MM.1S (cell line): ENCODE measurements around the gene SAC3D1.

Source experiments
- CTCF ChIP-seq: fragments of 300-600 bp; sonication (generic); IDR thresholded peaks from 2 replicates; pipeline ENCODE4 v1.5.1; 2016; ENCODE audit warnings: antibody characterized with exemption, low read length, mixed read lengths
- EZH2 ChIP-seq: fragments of 300-600 bp; sonication (generic); optimal IDR thresholded peaks from 2 replicates; pipeline ENCODE3; 2017; ENCODE audit warnings: low read depth, mild to moderate bottlenecking, antibody characterized with exemption, low read length, mixed read lengths
- EZH2phosphoT487 ChIP-seq: fragments of 300-600 bp; sonication (generic); IDR thresholded peaks from 2 replicates; pipeline ENCODE4 v1.6.1; 2018; ENCODE audit warnings: antibody characterized with exemption, low read length

- TF ChIP-seq CTCF, result no peak
- TF ChIP-seq EZH2phosphoT487, result no peak
- TF ChIP-seq EZH2, result no peak
These were observed 46.8 kb downstream of the SAC3D1 start for GRCh38 chr11:65087827-65088226.
